OCI-LY7 (cell line): ENCODE data around the gene STRADA.

Source experiments
- EZH2phosphoT487 ChIP-seq: fragments of 200-600 bp; sonication (generic); IDR thresholded peaks from 2 replicates; pipeline ENCODE4 v1.6.1; 2018; ENCODE audit warnings: low read depth, borderline replicate concordance, mild to moderate bottlenecking, mixed run types, antibody characterized with exemption, low read length, moderate library complexity, mixed read lengths
- TF ChIP-seq, protein P1 (sequence below): fragments of 200-600 bp; sonication (generic); conservative IDR thresholded peaks from 2 replicates; pipeline ENCODE4 v1.5.1; 2014; ENCODE audit warnings: mild to moderate bottlenecking, antibody characterized with exemption, low read length, moderate library complexity, mixed read lengths

DNA sequence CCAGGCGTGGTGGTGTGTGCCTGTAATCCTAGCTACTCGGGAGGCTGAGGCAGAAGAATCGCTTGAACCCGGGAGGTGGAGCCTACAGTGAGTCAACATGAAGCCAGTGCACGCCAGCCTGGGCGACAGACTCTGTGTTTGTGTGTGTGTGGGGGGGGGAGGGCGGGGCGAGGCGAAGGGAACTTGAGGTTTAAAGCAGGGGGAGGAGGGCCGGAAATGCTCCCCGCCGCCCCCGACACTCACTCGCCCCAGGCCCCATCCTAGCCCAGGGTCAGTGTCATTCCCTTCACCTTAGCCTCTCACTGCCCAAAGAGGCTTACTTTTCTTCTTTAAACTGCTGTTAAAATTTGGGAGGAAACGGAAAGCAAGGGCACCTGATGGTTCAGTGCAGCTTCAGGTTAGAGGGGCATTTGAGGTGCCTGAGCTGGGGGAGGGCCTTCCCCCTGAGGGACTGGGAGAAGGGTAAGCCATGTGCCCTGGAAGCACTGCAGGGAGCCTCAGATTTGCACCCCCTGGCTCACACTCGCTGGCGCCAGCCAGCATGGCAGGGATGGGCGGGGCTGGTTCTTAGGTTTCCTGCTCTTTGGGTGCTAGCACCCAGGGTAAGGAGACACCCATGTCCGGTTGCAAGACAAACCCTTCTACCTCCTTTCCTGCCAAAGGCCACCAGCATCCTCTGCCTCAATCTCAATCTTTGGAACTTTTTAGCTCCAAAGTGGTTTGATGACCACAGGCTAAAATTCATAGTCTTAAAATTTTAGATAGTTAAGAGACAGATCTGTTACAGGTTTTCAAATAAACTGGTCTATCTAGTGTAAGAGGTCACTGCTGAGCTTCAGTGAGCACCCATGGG lies 39.5 kb downstream of the STRADA start:
- TF ChIP-seq, protein P1, sequence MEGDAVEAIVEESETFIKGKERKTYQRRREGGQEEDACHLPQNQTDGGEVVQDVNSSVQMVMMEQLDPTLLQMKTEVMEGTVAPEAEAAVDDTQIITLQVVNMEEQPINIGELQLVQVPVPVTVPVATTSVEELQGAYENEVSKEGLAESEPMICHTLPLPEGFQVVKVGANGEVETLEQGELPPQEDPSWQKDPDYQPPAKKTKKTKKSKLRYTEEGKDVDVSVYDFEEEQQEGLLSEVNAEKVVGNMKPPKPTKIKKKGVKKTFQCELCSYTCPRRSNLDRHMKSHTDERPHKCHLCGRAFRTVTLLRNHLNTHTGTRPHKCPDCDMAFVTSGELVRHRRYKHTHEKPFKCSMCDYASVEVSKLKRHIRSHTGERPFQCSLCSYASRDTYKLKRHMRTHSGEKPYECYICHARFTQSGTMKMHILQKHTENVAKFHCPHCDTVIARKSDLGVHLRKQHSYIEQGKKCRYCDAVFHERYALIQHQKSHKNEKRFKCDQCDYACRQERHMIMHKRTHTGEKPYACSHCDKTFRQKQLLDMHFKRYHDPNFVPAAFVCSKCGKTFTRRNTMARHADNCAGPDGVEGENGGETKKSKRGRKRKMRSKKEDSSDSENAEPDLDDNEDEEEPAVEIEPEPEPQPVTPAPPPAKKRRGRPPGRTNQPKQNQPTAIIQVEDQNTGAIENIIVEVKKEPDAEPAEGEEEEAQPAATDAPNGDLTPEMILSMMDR, result no peak
- no peak for TF ChIP-seq EZH2phosphoT487
